ENCODE results near the gene TAS2R14.

DNA sequence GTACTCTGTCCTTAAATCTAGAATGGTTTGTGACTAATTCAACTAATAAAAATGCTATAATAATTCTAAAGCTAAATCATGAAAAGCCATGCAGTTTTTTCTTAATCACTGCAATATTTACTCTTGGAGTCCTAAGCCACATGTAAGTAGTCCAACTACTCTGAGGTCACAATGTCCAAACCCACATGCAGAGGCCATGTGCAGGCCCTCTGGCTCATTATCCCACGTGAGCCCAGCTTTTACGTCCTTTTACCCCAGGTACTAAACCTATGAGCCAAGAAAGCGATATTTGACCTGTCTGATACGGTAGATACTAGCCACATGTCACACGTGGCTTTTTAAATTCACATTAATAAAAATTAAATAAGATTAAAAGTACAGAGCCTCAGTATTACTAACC, 42.2 kb downstream of the TAS2R14 start:
- TF ChIP-seq, protein P1, sequence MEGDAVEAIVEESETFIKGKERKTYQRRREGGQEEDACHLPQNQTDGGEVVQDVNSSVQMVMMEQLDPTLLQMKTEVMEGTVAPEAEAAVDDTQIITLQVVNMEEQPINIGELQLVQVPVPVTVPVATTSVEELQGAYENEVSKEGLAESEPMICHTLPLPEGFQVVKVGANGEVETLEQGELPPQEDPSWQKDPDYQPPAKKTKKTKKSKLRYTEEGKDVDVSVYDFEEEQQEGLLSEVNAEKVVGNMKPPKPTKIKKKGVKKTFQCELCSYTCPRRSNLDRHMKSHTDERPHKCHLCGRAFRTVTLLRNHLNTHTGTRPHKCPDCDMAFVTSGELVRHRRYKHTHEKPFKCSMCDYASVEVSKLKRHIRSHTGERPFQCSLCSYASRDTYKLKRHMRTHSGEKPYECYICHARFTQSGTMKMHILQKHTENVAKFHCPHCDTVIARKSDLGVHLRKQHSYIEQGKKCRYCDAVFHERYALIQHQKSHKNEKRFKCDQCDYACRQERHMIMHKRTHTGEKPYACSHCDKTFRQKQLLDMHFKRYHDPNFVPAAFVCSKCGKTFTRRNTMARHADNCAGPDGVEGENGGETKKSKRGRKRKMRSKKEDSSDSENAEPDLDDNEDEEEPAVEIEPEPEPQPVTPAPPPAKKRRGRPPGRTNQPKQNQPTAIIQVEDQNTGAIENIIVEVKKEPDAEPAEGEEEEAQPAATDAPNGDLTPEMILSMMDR (IDR thresholded peaks at IDR 0.05): no peak
- no peak for TF ChIP-seq POLR2A (IDR thresholded peaks at IDR 0.05)

Measured in right lobe of liver (tissue), 4 donors.